H1 (cell line): ENCODE results near the gene MEF2D. TPM values are rescaled to one million over a fixed set of nuclear protein-coding genes. Genes with fewer than 3 reads are reported as not detected.

Source experiments
- CTCF ChIA-PET: fragments of 300-600 bp; sonication (Branson Sonifier 250); formaldehyde crosslinking; loops from one replicate; lab custom pipeline; 2021; ENCODE audit not compliant: partially characterized antibody; lab: Charles Lee
- POLR2A ChIA-PET: fragments of 300-600 bp; sonication (Branson Sonifier 250); formaldehyde crosslinking; loops from one replicate; lab custom pipeline; 2021; ENCODE audit warnings: inconsistent platforms; ENCODE audit not compliant: partially characterized antibody; lab: Charles Lee
- DNase-seq, 2 experiments: peaks; one replicate each; pipeline versions ENCODE4 v3.0.0 to v3.0.0-alpha.2; 2010 to 2022; ENCODE audit warnings: low spot score in 2 of 2, low read depth in 1 of 2, mixed read lengths in 1 of 2
- FAIRE-seq: peaks from 2 replicates; lab custom pipeline; 2011; peaks lifted over from hg19 to GRCh38; lab: Jason Lieb, UNC
- H2AFZ ChIP-seq: 2 replicates; pipeline ENCODE4 v1.8.1; 2012; ENCODE audit warnings: low read length, inconsistent platforms
- H2AK5ac ChIP-seq: 2 replicates; pipeline ENCODE4 v1.6.1; 2013; ENCODE audit warnings: low read depth, low read length
- H2BK120ac ChIP-seq: replicated peaks from 2 replicates; pipeline ENCODE3; 2013; ENCODE audit warnings: low read depth, low read length, inconsistent platforms
- H2BK12ac ChIP-seq: 2 replicates; pipeline ENCODE4 v1.6.1; 2013; ENCODE audit warnings: low read depth, low read length
- H2BK15ac ChIP-seq: 2 replicates; pipeline ENCODE4 v1.6.1; 2013; ENCODE audit warnings: low read length
- H2BK20ac ChIP-seq: 2 replicates; pipeline ENCODE4 v1.6.1; 2013; ENCODE audit warnings: low read length
- H2BK5ac ChIP-seq: 2 replicates; pipeline ENCODE4 v1.6.1; 2013; ENCODE audit warnings: low read depth, low read length
- H3K14ac ChIP-seq: 2 replicates; pipeline ENCODE4 v1.6.1; 2013; ENCODE audit warnings: inconsistent platforms; ENCODE audit not compliant: insufficient read length
- H3K18ac ChIP-seq: 2 replicates; pipeline ENCODE4 v1.6.1; 2013; ENCODE audit warnings: low read length; ENCODE audit errors: extremely low read depth
- H3K23ac ChIP-seq: 2 replicates; pipeline ENCODE4 v1.6.1; 2013; ENCODE audit warnings: inconsistent platforms; ENCODE audit not compliant: insufficient read length
- H3K23me2 ChIP-seq: 2 replicates; pipeline ENCODE4 v1.6.1; 2013; ENCODE audit warnings: low read depth, low read length
- H3K27ac ChIP-seq: 2 replicates; pipeline ENCODE4 v1.6.1; 2011; ENCODE audit warnings: low read depth, low read length, inconsistent platforms
- H3K27me3 ChIP-seq, 4 experiments: replicated peaks in 1 of 4; 1 replicate in 1 of 4; 2 replicates in 3 of 4; pipeline versions ENCODE4 v1.6.1 to v1.8.1; 2011 to 2013; ENCODE audit warnings: low read length in 3 of 4, mild to moderate bottlenecking in 3 of 4, inconsistent platforms in 2 of 4, mixed read lengths in 2 of 4, moderate library complexity in 1 of 4; ENCODE audit not compliant: control insufficient read depth in 3 of 4, insufficient read depth in 3 of 4; ENCODE audit errors: extremely low read depth in 1 of 4
- H3K36me3 ChIP-seq, 4 experiments: 2 replicates each; pipeline versions ENCODE4 v1.6.1 to v1.8.1; 2011 to 2013; ENCODE audit warnings: mild to moderate bottlenecking in 4 of 4, low read length in 3 of 4, moderate library complexity in 2 of 4, control low read depth in 1 of 4, inconsistent platforms in 1 of 4; ENCODE audit not compliant: insufficient read depth in 4 of 4, control insufficient read depth in 2 of 4
- H3K4ac ChIP-seq: replicated peaks from 2 replicates; pipeline ENCODE3; 2013; ENCODE audit warnings: low read length, low read depth, mixed read lengths, inconsistent platforms; ENCODE audit not compliant: insufficient read length
- H3K4me1 ChIP-seq, 4 experiments: replicated peaks in 1 of 4; 1 replicate in 1 of 4; 2 replicates in 3 of 4; pipeline versions ENCODE4 v1.6.1 to v1.8.1; 2011 to 2013; ENCODE audit warnings: low read length in 3 of 4, inconsistent platforms in 2 of 4, mixed read lengths in 1 of 4; ENCODE audit not compliant: insufficient read depth in 4 of 4, control insufficient read depth in 3 of 4
- H3K4me2 ChIP-seq, 2 experiments: 2 replicates each; pipeline versions ENCODE4 v1.6.1 to v1.8.1; 2011 to 2013; ENCODE audit warnings: low read depth in 2 of 2, low read length in 2 of 2, control low read depth in 1 of 2, inconsistent platforms in 1 of 2, mild to moderate bottlenecking in 1 of 2; ENCODE audit not compliant: insufficient read depth in 1 of 2
- H3K4me3 ChIP-seq, 4 experiments: fragments of 200-600, 300-600 bp in 1 of 4; sonication (generic), shearing (Covaris generic), sonication (Bioruptor Twin) in 1 of 4; 2 replicates each; pipeline versions ENCODE4 v1.5.1 to v1.8.1; 2011 to 2016; ENCODE audit warnings: low read length in 4 of 4, low read depth in 3 of 4, control low read depth in 2 of 4, inconsistent platforms in 2 of 4, mild to moderate bottlenecking in 2 of 4, mixed read lengths in 1 of 4, moderate library complexity in 1 of 4; ENCODE audit not compliant: insufficient read depth in 2 of 4; ENCODE audit errors: extremely low read depth in 1 of 4
- H3K56ac ChIP-seq: replicated peaks from 2 replicates; pipeline ENCODE3; 2013; ENCODE audit warnings: low read depth, mild to moderate bottlenecking, mixed read lengths, low read length, inconsistent platforms; ENCODE audit not compliant: insufficient read length
- H3K79me1 ChIP-seq: 2 replicates; pipeline ENCODE4 v1.6.1; 2013; ENCODE audit warnings: low read depth, low read length, control low read depth
- H3K79me2 ChIP-seq, 2 experiments: 2 replicates each; pipeline versions ENCODE4 v1.6.1 to v1.8.1; 2012 to 2013; ENCODE audit warnings: low read length in 2 of 2, mild to moderate bottlenecking in 2 of 2, inconsistent platforms in 1 of 2; ENCODE audit not compliant: insufficient read depth in 2 of 2, control insufficient read depth in 1 of 2
- H3K9ac ChIP-seq, 4 experiments: replicated peaks in 1 of 4; 1 replicate in 1 of 4; 2 replicates in 3 of 4; pipeline versions ENCODE4 v1.6.1 to v1.8.1; 2011 to 2013; ENCODE audit warnings: low read depth in 3 of 4, low read length in 3 of 4, control low read depth in 2 of 4, mild to moderate bottlenecking in 2 of 4, moderate library complexity in 2 of 4, inconsistent platforms in 1 of 4; ENCODE audit errors: extremely low read depth in 1 of 4
- H3K9me3 ChIP-seq, 2 experiments: 2 replicates each; pipeline versions ENCODE4 v1.6.1 to v1.8.1; 2012 to 2013; ENCODE audit warnings: mild to moderate bottlenecking in 2 of 2, moderate library complexity in 2 of 2, control low read depth in 1 of 2, inconsistent platforms in 1 of 2, low read depth in 1 of 2, low read length in 1 of 2, mixed read lengths in 1 of 2; ENCODE audit not compliant: insufficient read depth in 2 of 2
- H4K20me1 ChIP-seq, 2 experiments: replicated peaks in 1 of 2; 2 replicates each; pipeline versions ENCODE3 to v1.8.1; 2011 to 2013; ENCODE audit warnings: inconsistent platforms in 2 of 2, low read length in 2 of 2, mild to moderate bottlenecking in 1 of 2; ENCODE audit not compliant: insufficient read depth in 2 of 2, control insufficient read depth in 1 of 2
- H4K5ac ChIP-seq: 2 replicates; pipeline ENCODE4 v1.6.1; 2013; ENCODE audit warnings: low read length, low read depth, mixed read lengths, inconsistent platforms; ENCODE audit not compliant: insufficient read length
- H4K8ac ChIP-seq: 2 replicates; pipeline ENCODE4 v1.8.0; 2013; ENCODE audit warnings: mild to moderate bottlenecking, moderate library complexity, low read length, inconsistent platforms; ENCODE audit not compliant: insufficient read depth; ENCODE audit errors: extremely low read depth
- H4K91ac ChIP-seq: replicated peaks from 2 replicates; pipeline ENCODE3; 2013; ENCODE audit warnings: low read length, mixed read lengths, inconsistent platforms; ENCODE audit not compliant: insufficient read length
- NANOG ChIP-seq: IDR thresholded peaks from 2 replicates; pipeline ENCODE4 v1.6.1; 2011; ENCODE audit warnings: low read length, low read depth, mild to moderate bottlenecking, inconsistent platforms; ENCODE audit not compliant: insufficient read depth, poor library complexity, severe bottlenecking
- TEAD4 ChIP-seq: IDR thresholded peaks from 2 replicates; pipeline ENCODE4 v1.6.1; 2012; ENCODE audit warnings: low read depth, low read length, inconsistent platforms, mixed read lengths
- WGBS, 2 experiments: shearing (Covaris generic) in 1 of 2; methylation state at CpG; one replicate each; pipeline versions ENCODE4 v1.1.6 to v1.1.7; 2013 to 2015; ENCODE audit warnings: low lambda C conversion rate in 2 of 2, mixed read lengths in 2 of 2, inconsistent platforms in 1 of 2, low coverage in 1 of 2, missing lambda C conversion rate in 1 of 2; ENCODE audit not compliant: insufficient replicate concordance in 2 of 2, insufficient coverage in 1 of 2, insufficient read length in 1 of 2; ENCODE audit errors: extremely low coverage in 1 of 2, missing lambda C conversion rate in 1 of 2; 5-methylcytosine and 5-hydroxymethylcytosine counted together
- polyA plus RNA-seq, 7 experiments: library from polyadenylated mRNA; depleted of rRNA in 3 of 7; stranded (reverse) in 5 of 7; unstranded in 2 of 7; fragments of >200 nt in 5 of 7; fragments of 200-250 nt in 2 of 7; gene quantifications; 1 replicate in 5 of 7; 2 replicates in 1 of 7; 4 replicates in 1 of 7; pipeline versions ENCODE4 v1.2.1 to v1.2.3, GENCODE V29; 2011 to 2013; ENCODE audit warnings: missing spikeins in 2 of 7, mixed read lengths in 2 of 7
- total RNA-seq: library from RNA; stranded (reverse); fragmentation: NEBNext Ultra II Directional; extraction: Animal tissue kit (Norgen Biotek cat#: 25700); gene quantifications from 2 replicates; pipeline ENCODE4 v1.2.1, GENCODE V29; 2021

The MEF2D gene
- total and polyA plus RNA-seq, 2 of the 8 experiments (the other 6 are each of a cell fraction or from before 2014, with no cell fraction given): 17.3 to 20.3 TPM

DNA sequence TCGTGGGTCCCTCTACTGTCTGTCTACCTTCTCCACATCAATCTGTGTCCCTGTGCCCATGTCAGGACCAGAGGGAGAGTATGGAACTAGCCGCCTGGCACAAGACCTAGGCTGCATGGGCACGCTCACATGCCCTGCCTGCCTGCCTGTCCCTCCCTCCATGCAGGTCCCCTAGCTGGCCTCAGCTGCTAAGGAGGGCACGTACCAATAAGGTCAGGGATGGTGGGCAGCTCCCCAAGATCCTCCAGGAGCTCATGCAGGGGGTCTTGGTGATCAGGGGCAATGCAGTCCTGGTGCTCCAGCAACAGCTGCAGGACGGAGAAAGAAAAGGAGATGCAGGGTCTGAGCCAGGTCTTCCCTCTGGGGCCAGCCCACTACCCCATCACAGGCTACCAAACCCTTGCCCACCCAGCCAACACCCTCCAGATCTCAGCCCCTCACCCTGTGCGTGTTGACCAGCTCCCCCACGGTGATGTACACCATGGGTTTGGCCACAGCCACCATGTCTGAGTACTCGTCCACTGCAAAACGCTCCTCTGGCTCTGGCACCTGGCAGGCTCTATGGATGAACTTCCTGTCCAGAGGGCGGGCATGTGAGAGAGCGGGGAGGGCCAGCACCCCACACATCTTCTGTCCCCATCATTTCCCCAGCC lies 33.1 kb upstream of the MEF2D start:
- Histone ChIP-seq H3K79me1 (no peaks in the 10 kb centered on the region), H2BK20ac (no peak overlapping the region), H3K36me3 (peaks cover 5 to 47% (median 19%) of the 10 kb centered on the region in 4 experiments; a peak in 7 of 8 replicates), H3K9ac (no peak overlapping the region), H3K4me1 (no peaks in the 10 kb centered on the region), H3K18ac (no peak overlapping the region), H3K23me2 (no peaks in the 10 kb centered on the region), H3K4ac (no peak overlapping the region), H3K4me3 (no peak overlapping the region), H2BK5ac (no peak overlapping the region), H3K14ac (no peak overlapping the region), H3K9me3 (no peaks in the 10 kb centered on the region), H3K4me2 (no peak overlapping the region), H2BK12ac (no peak overlapping the region), H3K23ac (no peak overlapping the region), H3K79me2 (no peaks in the 10 kb centered on the region), H3K27ac (no peak overlapping the region), H2BK120ac (no peak overlapping the region), H2AK5ac (no peak overlapping the region), H3K56ac (no peak overlapping the region), H4K5ac (no peak overlapping the region), H3K27me3 (no peaks in the 10 kb centered on the region), H2AFZ (no peak overlapping the region), H2BK15ac (no peak overlapping the region), H4K8ac (no peak overlapping the region), H4K91ac (no peak overlapping the region), H4K20me1 (no peaks in the 10 kb centered on the region)
- WGBS, 2 experiments: 85% methylated on average over 11 of the region's 11 CpGs; no CpG with 5 or more reads in 1 of the 2 experiments
- FAIRE-seq (no peak), DNase-seq (no peak)
- ChIA-PET CTCF (interaction anchor here (1.3 to 3.6 kb wide), 6 partner anchors 8 to 53 kb away, joined by 3 to 11 read pairs (median 6); partner anchors contain the start of gene MEF2D), POLR2A (interaction anchor here (0.5 to 1.1 kb wide), 2 partner anchors 26 to 68 kb away, joined by 3 read pairs; partner anchors contain the start of gene GPATCH4)
- TF ChIP-seq NANOG (no peak), TEAD4 (no peak)
